AML-193 (cell line): ENCODE results near the gene PKNOX2.

Experiments used
- DNase-seq, 2 experiments: peaks; one replicate each; lab custom pipeline; 2025; lab: John Stamatoyannopoulos, UW

The PKNOX2 gene

DNA sequence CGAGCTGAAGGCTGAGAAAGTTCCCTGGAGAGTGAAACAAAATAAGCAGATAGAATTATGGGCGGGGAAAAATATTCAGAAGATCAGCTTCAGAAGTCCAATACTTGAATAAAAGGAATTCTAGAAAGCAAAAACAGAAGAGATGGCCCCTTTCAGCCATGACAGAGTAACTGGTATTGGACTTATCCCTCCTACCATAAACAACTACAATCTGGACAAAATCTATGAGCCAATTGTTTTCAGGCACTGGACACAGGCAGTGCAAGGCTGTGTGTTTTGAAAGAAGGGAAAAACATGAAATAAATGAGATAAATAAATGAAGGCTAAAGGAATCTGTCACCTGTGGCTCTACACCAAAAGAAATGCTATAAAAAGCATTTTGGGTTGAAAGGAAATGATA is 305.8 kb downstream of the PKNOX2 start:
- no peak for DNase-seq

DNA sequence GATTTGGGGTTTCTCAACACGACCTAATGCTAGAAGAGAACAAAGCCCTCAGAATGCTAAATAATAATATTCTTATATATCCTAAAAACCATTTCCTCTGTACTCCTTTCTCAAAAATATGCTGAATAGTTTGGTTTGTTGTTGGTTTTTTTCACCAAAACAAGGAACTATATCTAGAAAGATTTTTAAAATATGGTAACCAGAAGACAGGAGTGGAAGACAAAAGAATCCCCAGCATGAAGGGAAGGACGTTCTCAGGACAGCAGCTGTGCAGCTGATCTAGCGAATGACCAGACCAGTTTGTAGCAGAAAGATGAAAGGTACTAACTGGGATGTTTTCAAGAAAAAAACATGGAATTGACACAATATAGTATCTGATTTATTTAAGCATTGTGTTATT is 312.2 kb downstream of the PKNOX2 start:
- DNase-seq, result no peak

DNA sequence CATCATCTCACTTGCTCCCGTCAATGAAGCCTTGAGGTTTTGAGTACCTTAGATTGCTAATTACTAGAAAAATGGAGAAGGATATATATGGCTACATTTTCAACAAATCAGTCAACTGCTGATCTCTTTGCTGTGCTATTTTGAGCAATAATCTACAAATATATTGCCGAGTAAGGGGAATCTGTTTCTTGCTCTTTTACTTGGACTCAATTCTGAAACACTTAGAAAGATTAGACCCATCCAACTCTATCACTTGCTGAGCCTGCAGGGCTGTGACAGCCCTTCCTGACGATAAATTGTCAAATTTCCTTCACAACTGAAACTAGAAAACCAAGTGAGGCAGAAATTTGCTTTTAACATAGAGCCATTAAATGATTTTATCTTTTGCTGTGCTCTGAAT is 314.6 kb downstream of the PKNOX2 start:
- DNase-seq, result no peak

DNA sequence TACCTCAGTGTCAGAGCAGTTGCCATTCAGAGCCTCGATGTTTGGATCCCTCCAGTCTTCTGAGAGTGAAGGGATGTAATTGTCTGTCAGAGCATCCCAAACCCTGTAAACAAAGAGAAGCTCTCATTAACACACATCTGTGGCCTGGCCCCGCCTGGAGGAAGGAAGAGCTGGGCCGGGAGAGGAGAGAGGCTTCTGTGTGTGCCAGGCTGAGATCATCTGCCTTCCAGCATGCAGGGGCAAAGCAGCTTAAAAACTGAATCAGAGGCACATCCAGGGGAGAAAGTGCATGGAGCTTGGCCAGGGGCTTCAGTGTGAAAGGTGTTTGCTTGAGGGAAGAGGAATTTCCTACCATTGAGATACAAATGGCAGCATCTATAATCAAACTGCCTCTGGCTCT is 317.0 kb downstream of the PKNOX2 start:
- no peak for DNase-seq
